Suprapubic skin (tissue), 4 donors: ENCODE measurements around the gene STIM1.

Experiments
- CTCF ChIP-seq, 2 donors: fragments of 200-600 bp in 1 of 2; fragments of 450-650 bp in 1 of 2; sonication (generic) in 1 of 2; IDR thresholded peaks; one replicate each; pipeline ENCODE4 v1.5.1; 2016 to 2019; ENCODE audit warnings: antibody characterized with exemption in 2 of 2, mild to moderate bottlenecking in 1 of 2, moderate library complexity in 1 of 2
- POLR2A ChIP-seq, 2 donors: fragments of 450-650 bp; IDR thresholded peaks; one replicate each; pipeline ENCODE4 v1.6.1; 2017; ENCODE audit warnings: antibody characterized with exemption in 2 of 2, mild to moderate bottlenecking in 2 of 2, moderate library complexity in 2 of 2
- POLR2AphosphoS5 ChIP-seq, 3 donors: sonication (generic); formaldehyde crosslinking; IDR thresholded peaks; one replicate each; pipeline ENCODE4 v1.6.1; 2017; ENCODE audit warnings: antibody characterized with exemption in 3 of 3

- TF ChIP-seq CTCF (IDR thresholded peaks at IDR 0.05) (no peak), POLR2AphosphoS5 (IDR thresholded peaks at IDR 0.05) (no peak), POLR2A (IDR thresholded peaks at IDR 0.05) (no peak)
Measured at GRCh38 chr11:4044976-4045646, 189.6 kb downstream of the STIM1 start.
